Gastrocnemius medialis (tissue), 4 donors: ENCODE results near the gene CIITA. TPM values are rescaled to one million over a fixed set of nuclear protein-coding genes. Genes with fewer than 3 reads are reported as not detected.
A peak's percentile ranks its signal among the peaks of the same experiment; 100 is the strongest.

ENCODE experiments used
- ATAC-seq, 2 donors: fragments of 150-250 bp; one replicate each; pipeline ENCODE4 v1.9.1; 2016
- DNase-seq, 2 donors: peaks; one replicate each; pipeline ENCODE4 v3.0.0-alpha.2; 2019
- H3K27ac ChIP-seq, 4 donors: fragments of 200-600 bp; sonication (generic); 1 replicate in 1 of 4; 2 replicates in 3 of 4; pipeline ENCODE4 v1.5.1; 2016 to 2018; ENCODE audit warnings: mild to moderate bottlenecking in 2 of 4, moderate library complexity in 1 of 4
- H3K27me3 ChIP-seq, 3 donors: fragments of 200-600 bp; sonication (generic) in 2 of 3; 1 replicate in 1 of 3; 2 replicates in 2 of 3; pipeline versions ENCODE4 v1.5.1 to v1.6.0; 2016 to 2019; ENCODE audit warnings: mild to moderate bottlenecking in 1 of 3, moderate library complexity in 1 of 3
- H3K36me3 ChIP-seq, 2 donors: fragments of 200-600 bp; sonication (generic) in 1 of 2; one replicate each; pipeline ENCODE4 v1.5.1; 2017 to 2018
- H3K4me1 ChIP-seq, 2 donors: fragments of 200-600 bp; sonication (generic) in 1 of 2; one replicate each; pipeline ENCODE4 v1.5.1; 2016 to 2017; ENCODE audit warnings: mild to moderate bottlenecking in 2 of 2
- H3K4me3 ChIP-seq, 4 donors: fragments of 200-600 bp; sonication (generic) in 3 of 4; 1 replicate in 1 of 4; 2 replicates in 3 of 4; pipeline ENCODE4 v1.5.1; 2016 to 2019; ENCODE audit warnings: mild to moderate bottlenecking in 2 of 4
- H3K9me3 ChIP-seq, 3 donors: fragments of 200-600 bp; sonication (generic) in 2 of 3; 1 replicate in 1 of 3; 2 replicates in 2 of 3; pipeline ENCODE4 v1.5.1; 2016 to 2019
- POLR2A ChIP-seq, 2 donors: fragments of 450-650 bp; IDR thresholded peaks; one replicate each; pipeline ENCODE4 v1.6.1; 2017; ENCODE audit warnings: antibody characterized with exemption in 2 of 2, mild to moderate bottlenecking in 2 of 2, moderate library complexity in 2 of 2
- in situ Hi-C, 4 donors: fragments of 200-750 bp; cut with MboI; loops; one replicate each; pipeline versions ENCODE4 v1.15.0 to v1.8.0; 2017; ENCODE audit warnings: low sequenced_read_pairs in 4 of 4
- intact Hi-C: fragments of 100-400 bp; cut with DNase I; formaldehyde crosslinking; loops from one replicate; pipeline ENCODE4 v1.15.1; 2023; ENCODE audit warnings: low total_unique reads
- total RNA-seq, 4 donors: library from RNA; depleted of rRNA; stranded (reverse); fragments of >200 nt; gene quantifications; one replicate each; pipeline versions ENCODE4 v1.1.0 to v1.2.3, GENCODE V29; 2016
- TF ChIP-seq, protein P1 (sequence below), 5 experiments: fragments of 450-650 bp in 3 of 5; fragments of 200-600 bp in 2 of 5; sonication (generic) in 2 of 5; IDR thresholded peaks in 4 of 5; conservative IDR thresholded peaks in 1 of 5; 1 replicate in 4 of 5; 2 replicates in 1 of 5; pipeline ENCODE4 v1.5.1; 2016 to 2019; ENCODE audit warnings: antibody characterized with exemption in 5 of 5, mild to moderate bottlenecking in 3 of 5, moderate library complexity in 3 of 5

Gene CIITA
- total RNA-seq, 4 donors from 2014 or later, result 2.3 to 9.1 (median 5.1) TPM

DNA sequence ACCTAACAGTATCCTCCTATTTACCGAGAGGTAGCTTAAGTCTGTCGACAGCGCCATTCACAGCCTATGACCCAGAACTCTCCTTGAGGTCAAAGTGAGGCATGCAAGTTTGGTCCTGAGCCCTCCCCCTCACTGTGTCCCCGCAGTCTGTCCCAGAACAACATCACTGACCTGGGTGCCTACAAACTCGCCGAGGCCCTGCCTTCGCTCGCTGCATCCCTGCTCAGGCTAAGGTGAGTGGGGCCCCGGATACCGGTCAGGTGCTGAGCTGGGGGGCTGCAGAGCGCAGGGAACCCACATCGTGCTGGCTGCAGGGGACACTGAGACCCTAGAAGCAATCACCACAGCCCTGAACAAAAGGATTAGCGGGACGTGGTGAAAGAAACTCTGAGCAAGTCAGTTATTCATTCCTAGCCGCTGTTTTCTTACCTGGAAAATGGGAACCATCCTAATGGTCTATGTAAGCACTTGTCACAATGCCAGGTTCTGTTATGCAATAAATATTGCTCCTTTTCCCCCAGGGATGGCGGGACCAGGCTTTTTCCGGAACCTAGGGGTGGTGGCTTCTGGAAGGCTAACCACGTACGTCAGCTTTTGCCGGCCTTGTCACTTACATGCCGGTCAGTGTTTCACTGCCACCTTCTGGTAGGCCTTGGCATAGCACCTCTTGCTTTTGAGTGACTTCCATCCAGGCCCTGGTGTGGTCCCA lies 41.4 kb downstream of the CIITA start:
- peak overlapping the region; percentile 92 to 94 (median 93) for H3K27ac ChIP-seq
- H3K27me3 ChIP-seq, result no peaks in the 10 kb centered on the region
- in situ Hi-C loops, result loop anchor here (5.0 to 25.0 kb wide), 5 partner anchors 174 to 406 kb away; partner anchors contain the start of gene NUBP1 (in 3 of the 4)
- ATAC-seq (peak; percentile 39 to 51), DNase-seq (peak; percentile 89 to 96)
- peaks cover 40 to 45% of the 10 kb centered on the region in 2 donors for H3K4me1 ChIP-seq
- H3K4me3 ChIP-seq, result no peak overlapping the region
- intact Hi-C loops, result loop anchor here (2.0 to 10.0 kb wide), 3 partner anchors 84 to 338 kb away; partner anchors contain the start of gene EMP2
- H3K36me3 ChIP-seq, result no peaks in the 10 kb centered on the region
- TF ChIP-seq, protein P1, sequence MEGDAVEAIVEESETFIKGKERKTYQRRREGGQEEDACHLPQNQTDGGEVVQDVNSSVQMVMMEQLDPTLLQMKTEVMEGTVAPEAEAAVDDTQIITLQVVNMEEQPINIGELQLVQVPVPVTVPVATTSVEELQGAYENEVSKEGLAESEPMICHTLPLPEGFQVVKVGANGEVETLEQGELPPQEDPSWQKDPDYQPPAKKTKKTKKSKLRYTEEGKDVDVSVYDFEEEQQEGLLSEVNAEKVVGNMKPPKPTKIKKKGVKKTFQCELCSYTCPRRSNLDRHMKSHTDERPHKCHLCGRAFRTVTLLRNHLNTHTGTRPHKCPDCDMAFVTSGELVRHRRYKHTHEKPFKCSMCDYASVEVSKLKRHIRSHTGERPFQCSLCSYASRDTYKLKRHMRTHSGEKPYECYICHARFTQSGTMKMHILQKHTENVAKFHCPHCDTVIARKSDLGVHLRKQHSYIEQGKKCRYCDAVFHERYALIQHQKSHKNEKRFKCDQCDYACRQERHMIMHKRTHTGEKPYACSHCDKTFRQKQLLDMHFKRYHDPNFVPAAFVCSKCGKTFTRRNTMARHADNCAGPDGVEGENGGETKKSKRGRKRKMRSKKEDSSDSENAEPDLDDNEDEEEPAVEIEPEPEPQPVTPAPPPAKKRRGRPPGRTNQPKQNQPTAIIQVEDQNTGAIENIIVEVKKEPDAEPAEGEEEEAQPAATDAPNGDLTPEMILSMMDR (IDR thresholded peaks at IDR 0.05 in 4 of 5, conservative IDR thresholded peaks at IDR 0.05 in 1 of 5), result peak; percentile 87 to 97 (median 91)
- no peak for TF ChIP-seq POLR2A (IDR thresholded peaks at IDR 0.05)
- H3K9me3 ChIP-seq, result no peaks in the 10 kb centered on the region

DNA sequence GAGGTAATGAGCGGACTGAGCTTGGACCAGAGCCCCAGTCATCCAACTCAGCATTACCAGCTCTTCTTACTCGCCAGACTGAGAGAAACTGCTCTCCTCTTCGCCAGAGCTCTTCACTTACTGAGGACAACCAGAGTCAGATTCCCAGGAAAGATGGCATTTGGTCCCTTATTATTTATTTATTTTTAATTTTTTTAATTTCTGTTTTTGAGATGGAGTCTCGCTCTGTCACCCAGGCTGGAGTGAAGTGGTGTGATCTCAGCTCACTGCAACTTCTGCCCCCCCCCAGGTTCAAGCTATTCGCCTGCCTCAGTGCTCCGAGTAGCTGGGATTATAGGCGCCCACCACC lies 42.0 kb downstream of the CIITA start:
- no peaks in the 10 kb centered on the region for H3K27me3 ChIP-seq
- H3K27ac ChIP-seq, result peak overlapping the region; percentile 92 to 94 (median 93)
- H3K9me3 ChIP-seq, result no peaks in the 10 kb centered on the region
- TF ChIP-seq, protein P1 (IDR thresholded peaks at IDR 0.05 in 4 of 5, conservative IDR thresholded peaks at IDR 0.05 in 1 of 5), result peak in 2 of 5 experiments; percentile 2 to 4
- TF ChIP-seq POLR2A (IDR thresholded peaks at IDR 0.05), result no peak
- DNase-seq (no peak), ATAC-seq (no peak)
- no peak overlapping the region for H3K4me3 ChIP-seq
- no peaks in the 10 kb centered on the region for H3K36me3 ChIP-seq
- peaks cover 45 to 50% of the 10 kb centered on the region in 2 donors for H3K4me1 ChIP-seq
- in situ Hi-C loops, result loop anchor here (5.0 to 25.0 kb wide), 5 partner anchors 174 to 407 kb away; partner anchors contain the start of gene NUBP1 (in 3 of the 4)
- intact Hi-C loops, result loop anchor here (2.0 to 10.0 kb wide), 3 partner anchors 84 to 338 kb away; partner anchors contain the start of gene EMP2

DNA sequence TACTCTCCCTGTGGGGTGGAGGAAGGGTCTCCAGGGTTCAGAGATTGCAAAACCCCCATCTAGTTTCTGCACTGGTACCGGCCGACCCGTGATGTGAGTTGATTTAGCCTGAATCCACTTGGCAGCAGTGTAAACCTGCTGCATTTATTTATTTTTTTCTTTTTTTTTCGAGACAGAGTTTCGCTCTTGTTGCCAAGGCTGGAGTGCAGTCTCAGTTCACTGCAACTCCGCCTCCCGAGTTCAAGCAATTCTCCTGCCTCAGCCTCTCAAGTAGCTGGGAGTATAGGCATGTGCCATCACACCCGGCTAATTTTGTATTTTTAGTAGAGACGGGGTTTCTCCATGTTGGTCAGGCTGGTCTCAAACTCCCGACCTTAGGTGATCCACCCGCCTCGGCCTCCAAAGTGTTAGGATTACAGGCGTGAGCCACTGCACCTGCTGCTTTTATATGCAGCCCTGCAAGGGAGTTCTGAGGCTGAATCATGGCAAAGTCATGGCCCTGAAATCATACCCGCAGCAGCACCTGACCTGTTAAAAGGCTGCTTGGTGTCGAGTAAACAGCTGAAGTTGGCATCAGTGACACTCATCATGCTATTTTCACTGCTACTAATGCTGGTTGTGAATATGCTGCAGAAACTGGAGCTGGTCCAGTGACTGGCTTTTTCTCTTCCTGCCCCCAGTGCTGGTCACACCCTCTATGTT lies 43.9 kb downstream of the CIITA start:
- Histone ChIP-seq H3K27ac (peak overlapping the region; percentile 92 to 94 (median 93)), H3K36me3 (peaks cover 0 to 13% of the 10 kb centered on the region in 2 donors), H3K27me3 (no peaks in the 10 kb centered on the region), H3K4me1 (peaks cover 52 to 61% of the 10 kb centered on the region in 2 donors), H3K4me3 (no peak overlapping the region), H3K9me3 (no peaks in the 10 kb centered on the region)
- peak; percentile 78 to 80 for ATAC-seq
- TF ChIP-seq, protein P1 (IDR thresholded peaks at IDR 0.05 in 4 of 5, conservative IDR thresholded peaks at IDR 0.05 in 1 of 5), result no peak
- TF ChIP-seq POLR2A (IDR thresholded peaks at IDR 0.05), result peak in 1 of 2 donors; percentile 64
- DNase-seq, result peak; percentile 92 to 95
- intact Hi-C loops (loop anchor here (2.0 to 5.0 kb wide), 3 partner anchors 182 to 406 kb away; no protein-coding TSS in a partner anchor), in situ Hi-C loops (loop anchor here in 2 of 4 donors (5.0 to 25.0 kb wide), 2 partner anchors 179 to 409 kb away; partner anchors contain the start of gene NUBP1 (in 1 of the 2))

DNA sequence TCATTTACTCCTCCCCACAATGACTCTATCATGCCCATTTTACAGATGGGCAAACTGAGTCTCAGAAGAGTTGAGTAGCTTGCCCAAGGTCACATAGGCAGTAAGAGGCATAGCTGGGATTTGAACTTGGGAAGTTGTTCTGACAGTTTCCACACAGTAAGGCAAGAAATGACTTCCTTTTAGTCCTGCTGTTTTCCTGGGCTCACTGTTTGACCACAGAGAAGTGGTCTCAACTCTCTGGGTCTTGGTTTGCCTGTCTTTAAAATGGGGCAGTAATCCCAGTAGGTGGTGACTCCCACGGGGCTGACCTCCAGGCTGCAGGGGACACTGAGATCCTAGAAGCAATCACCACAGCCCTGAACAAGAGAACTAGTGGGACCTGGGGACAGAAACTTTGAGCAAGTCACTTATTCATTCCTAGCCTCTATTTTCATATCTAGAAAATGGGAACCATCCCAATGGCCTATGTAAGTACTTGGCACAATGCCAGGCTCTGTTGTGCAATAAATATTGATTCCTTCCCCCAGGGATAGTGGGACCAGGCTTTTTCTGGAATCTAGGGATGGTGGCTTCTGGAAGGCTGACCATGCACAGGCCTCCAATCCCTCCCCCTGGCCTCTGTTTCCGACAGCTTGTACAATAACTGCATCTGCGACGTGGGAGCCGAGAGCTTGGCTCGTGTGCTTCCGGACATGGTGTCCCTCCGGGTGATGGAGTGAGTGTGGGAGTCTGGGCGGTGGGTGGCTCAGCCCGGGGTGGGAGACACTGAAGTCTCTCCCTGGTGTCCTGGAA lies 44.7 kb downstream of the CIITA start:
- TF ChIP-seq, protein P1 (IDR thresholded peaks at IDR 0.05 in 4 of 5, conservative IDR thresholded peaks at IDR 0.05 in 1 of 5), result no peak
- TF ChIP-seq POLR2A (IDR thresholded peaks at IDR 0.05), result no peak
- intact Hi-C loops (loop anchor here (2.0 to 5.0 kb wide), 4 partner anchors 17 to 407 kb away; no protein-coding TSS in a partner anchor), in situ Hi-C loops (loop anchor here in 2 of 4 donors (5.0 to 25.0 kb wide), 2 partner anchors 179 to 409 kb away; partner anchors contain the start of gene NUBP1 (in 1 of the 2))
- Histone ChIP-seq H3K27ac (peak overlapping the region; percentile 92 to 94 (median 93)), H3K4me1 (peaks cover 52 to 61% of the 10 kb centered on the region in 2 donors), H3K9me3 (no peaks in the 10 kb centered on the region), H3K36me3 (peaks cover 0 to 13% of the 10 kb centered on the region in 2 donors), H3K4me3 (no peak overlapping the region), H3K27me3 (no peaks in the 10 kb centered on the region)
- ATAC-seq (peak; percentile 4 to 6), DNase-seq (no peak)
